SK-N-SH (cell line): ENCODE results near the gene RAMP1. TPM values are rescaled to one million over a fixed set of nuclear protein-coding genes. Genes with fewer than 3 reads are reported as not detected.

Source experiments
- CTCF ChIA-PET: fragments of 300-600, 350-600 bp; formaldehyde crosslinking; extraction: SDS; loops from one replicate; lab custom pipeline; 2021; lab: Yijun Ruan, JAX
- POLR2A ChIA-PET: fragments of 350-600 bp; sonication (Branson Sonifier 250); formaldehyde crosslinking; extraction: SDS; loops from one replicate; lab custom pipeline; 2020; ENCODE audit warnings: antibody characterized with exemption, inconsistent platforms; lab: Yijun Ruan, JAX
- DNase-seq: peaks from one replicate; pipeline ENCODE4 v3.0.0; 2012
- H2AFZ ChIP-seq: fragments of 200-600 bp; sonication (generic); 2 replicates; pipeline ENCODE4 v1.8.1; 2016; ENCODE audit warnings: antibody characterized with exemption, mild to moderate bottlenecking, low read depth
- H3F3A ChIP-seq: fragments of 200-600 bp; sonication (generic); replicated peaks from 2 replicates; pipeline ENCODE3; 2016; ENCODE audit warnings: antibody characterized with exemption, mild to moderate bottlenecking; ENCODE audit not compliant: insufficient read depth
- H3K27ac ChIP-seq, 2 experiments: fragments of 200-500 bp in 1 of 2; fragments of 200-600 bp in 1 of 2; sonication (Bioruptor generic) in 1 of 2; sonication (generic), shearing (Covaris generic) in 1 of 2; 2 replicates each; pipeline versions ENCODE4 v1.5.1 to v1.6.1; 2014 to 2016; ENCODE audit warnings: low read depth in 2 of 2, inconsistent platforms in 1 of 2, low read length in 1 of 2, mild to moderate bottlenecking in 1 of 2, mixed read lengths in 1 of 2
- H3K27me3 ChIP-seq: fragments of 200-600 bp; sonication (generic), shearing (Covaris generic); 2 replicates; pipeline ENCODE4 v1.6.1; 2016; ENCODE audit warnings: mixed run types; ENCODE audit not compliant: insufficient read depth
- H3K36me3 ChIP-seq, 2 experiments: fragments of 200-500 bp in 1 of 2; fragments of 200-600 bp in 1 of 2; sonication (Bioruptor generic) in 1 of 2; sonication (generic) in 1 of 2; replicated peaks in 1 of 2; 2 replicates each; pipeline versions ENCODE3 to v1.5.1; 2014 to 2016; ENCODE audit warnings: low read length in 1 of 2, mild to moderate bottlenecking in 1 of 2; ENCODE audit not compliant: insufficient read depth in 2 of 2, control insufficient read depth in 1 of 2
- H3K4me1 ChIP-seq, 2 experiments: fragments of 200-500 bp in 1 of 2; fragments of 200-600 bp in 1 of 2; sonication (Bioruptor generic) in 1 of 2; sonication (generic), shearing (Covaris generic) in 1 of 2; 2 replicates each; pipeline versions ENCODE4 v1.5.1 to v1.6.1; 2014 to 2016; ENCODE audit warnings: low read depth in 1 of 2, low read length in 1 of 2, mixed run types in 1 of 2; ENCODE audit not compliant: insufficient read depth in 2 of 2, control insufficient read depth in 1 of 2
- H3K4me2 ChIP-seq: fragments of 200-600 bp; sonication (generic), shearing (Covaris generic); 2 replicates; pipeline ENCODE4 v1.6.1; 2017; ENCODE audit warnings: mixed run types
- H3K4me3 ChIP-seq, 2 experiments: fragments of 200-500 bp in 1 of 2; fragments of 200-600 bp in 1 of 2; sonication (Bioruptor generic) in 1 of 2; sonication (generic), shearing (Covaris generic) in 1 of 2; 2 replicates each; pipeline versions ENCODE4 v1.5.1 to v1.8.1; 2014 to 2016; ENCODE audit warnings: low read depth in 2 of 2, inconsistent platforms in 1 of 2, low read length in 1 of 2, mild to moderate bottlenecking in 1 of 2, mixed read lengths in 1 of 2, moderate library complexity in 1 of 2
- H3K79me2 ChIP-seq: fragments of 200-600 bp; sonication (generic); 2 replicates; pipeline ENCODE4 v1.8.1; 2017; ENCODE audit warnings: mild to moderate bottlenecking; ENCODE audit not compliant: insufficient read depth
- H3K9ac ChIP-seq: fragments of 200-600 bp; sonication (generic); 2 replicates; pipeline ENCODE4 v1.6.1; 2017; ENCODE audit warnings: mixed run types
- H3K9me2 ChIP-seq: fragments of 200-600 bp; sonication (generic); 2 replicates; pipeline ENCODE4 v1.6.1; 2017; ENCODE audit warnings: mixed run types
- H3K9me3 ChIP-seq: fragments of 200-600 bp; sonication (generic); 2 replicates; pipeline ENCODE4 v1.6.1; 2017; ENCODE audit warnings: mixed run types, mild to moderate bottlenecking, moderate library complexity
- H4K20me1 ChIP-seq: fragments of 200-600 bp; sonication (generic); 2 replicates; pipeline ENCODE4 v1.6.1; 2017; ENCODE audit warnings: mild to moderate bottlenecking, mixed run types; ENCODE audit not compliant: insufficient read depth
- CHD2 ChIP-seq: fragments of 150-350 bp; IDR thresholded peaks from 2 replicates; pipeline ENCODE4 v1.6.1; 2018; ENCODE audit warnings: low read length; ENCODE audit not compliant: partially characterized antibody
- FOXJ3 ChIP-seq: sonication (generic); formaldehyde crosslinking; IDR thresholded peaks from 2 replicates; pipeline ENCODE4 v1.5.1; 2020; ENCODE audit warnings: mild to moderate bottlenecking, missing genetic modification reagents
- GABPA ChIP-seq: IDR thresholded peaks from 2 replicates; pipeline ENCODE4 v1.4.0; 2012; ENCODE audit warnings: low read depth, mild to moderate bottlenecking
- NFIC ChIP-seq: IDR thresholded peaks from 2 replicates; pipeline ENCODE4 v1.4.0; 2012; ENCODE audit warnings: borderline replicate concordance
- POLR2AphosphoS5 ChIP-seq: IDR thresholded peaks from 2 replicates; pipeline ENCODE4 v1.6.1; 2012; ENCODE audit warnings: low read depth, low read length
- SIN3A ChIP-seq: IDR thresholded peaks from 2 replicates; pipeline ENCODE4 v1.6.1; 2012; ENCODE audit warnings: low read depth, mild to moderate bottlenecking, low read length, moderate library complexity, borderline replicate concordance
- TAF1 ChIP-seq: IDR thresholded peaks from 2 replicates; pipeline ENCODE4 v1.6.1; 2012; ENCODE audit warnings: low read depth, mild to moderate bottlenecking, low read length, moderate library complexity, borderline replicate concordance
- TEAD4 ChIP-seq: IDR thresholded peaks from 2 replicates; pipeline ENCODE4 v1.4.0; 2012; ENCODE audit warnings: mild to moderate bottlenecking, borderline replicate concordance; ENCODE audit not compliant: insufficient read depth
- WGBS: methylation state at CpG from one replicate; pipeline ENCODE4 v1.1.6; 2017; ENCODE audit warnings: low lambda C conversion rate; 5-methylcytosine and 5-hydroxymethylcytosine counted together
- polyA plus RNA-seq, 3 experiments: library from polyadenylated mRNA; depleted of rRNA; stranded (reverse); fragments of >200 nt; gene quantifications; 2 replicates each; pipeline ENCODE4 v1.2.3, GENCODE V29; 2012
- TF ChIP-seq, protein P1 (sequence below): IDR thresholded peaks from 2 replicates; pipeline ENCODE4 v1.4.0; 2012; ENCODE audit warnings: low read depth, borderline replicate concordance
- TF ChIP-seq, protein P2 (sequence below): IDR thresholded peaks from 2 replicates; pipeline ENCODE4; 2012
- TF ChIP-seq, protein P3 (sequence below): IDR thresholded peaks from 2 replicates; pipeline ENCODE4 v1.4.0; 2012; ENCODE audit warnings: low read depth, borderline replicate concordance
- TF ChIP-seq, protein P4 (sequence below): fragments of 150-350 bp; IDR thresholded peaks from 2 replicates; pipeline ENCODE4 v1.6.1; 2017; ENCODE audit warnings: antibody characterized with exemption, low read length, low read depth, borderline replicate concordance

Gene RAMP1
- polyA plus RNA-seq, 1 of the 3 experiments (the other 2 are of a cell fraction): 27.9 TPM

DNA sequence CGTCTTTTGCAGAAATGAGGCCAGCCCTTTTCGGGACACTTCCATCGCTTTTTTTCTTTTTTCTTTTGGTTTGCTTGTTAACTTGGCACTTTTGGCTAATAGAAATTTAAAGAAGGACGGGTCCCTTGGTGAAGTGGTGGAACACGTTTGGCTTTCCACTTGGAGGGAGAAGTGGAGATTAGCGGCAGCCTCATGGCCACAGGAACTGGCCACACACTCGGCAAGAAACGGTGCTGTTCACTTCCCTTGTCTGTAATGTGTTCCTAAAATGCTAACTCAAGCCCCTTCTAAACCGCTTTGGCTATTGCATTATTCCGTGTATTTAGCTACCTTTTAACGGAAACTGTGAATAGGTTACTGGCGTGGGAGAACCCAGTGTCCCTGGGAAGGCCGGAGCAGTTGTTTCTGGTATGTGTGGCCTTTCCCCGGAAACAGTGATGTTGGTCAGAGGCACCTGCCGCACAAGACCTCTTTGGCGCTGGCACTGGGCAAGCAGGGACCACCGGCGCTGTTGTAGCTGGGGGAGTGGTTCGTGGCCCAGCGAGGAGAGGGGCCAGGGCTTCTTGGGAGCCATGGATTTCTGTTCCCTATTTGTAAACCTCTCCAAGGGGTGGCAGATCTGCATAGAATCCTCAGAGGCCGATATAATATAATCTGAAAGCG, 981 bp downstream of the RAMP1 start:
- Histone ChIP-seq H3K4me2 (peak overlapping the region; percentile 60; the same call in 1 of the 2 replicates), H2AFZ (peak overlapping the region; percentile 21; the same call in 1 of the 2 replicates)
- TF ChIP-seq POLR2AphosphoS5: no peak
- TF ChIP-seq, protein P1, sequence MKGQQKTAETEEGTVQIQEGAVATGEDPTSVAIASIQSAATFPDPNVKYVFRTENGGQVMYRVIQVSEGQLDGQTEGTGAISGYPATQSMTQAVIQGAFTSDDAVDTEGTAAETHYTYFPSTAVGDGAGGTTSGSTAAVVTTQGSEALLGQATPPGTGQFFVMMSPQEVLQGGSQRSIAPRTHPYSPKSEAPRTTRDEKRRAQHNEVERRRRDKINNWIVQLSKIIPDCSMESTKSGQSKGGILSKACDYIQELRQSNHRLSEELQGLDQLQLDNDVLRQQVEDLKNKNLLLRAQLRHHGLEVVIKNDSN: no peak
- no peak for TF ChIP-seq GABPA
- TF ChIP-seq SIN3A: no peak
- TF ChIP-seq TAF1: no peak
- no peak for TF ChIP-seq CHD2
- TF ChIP-seq, protein P2, sequence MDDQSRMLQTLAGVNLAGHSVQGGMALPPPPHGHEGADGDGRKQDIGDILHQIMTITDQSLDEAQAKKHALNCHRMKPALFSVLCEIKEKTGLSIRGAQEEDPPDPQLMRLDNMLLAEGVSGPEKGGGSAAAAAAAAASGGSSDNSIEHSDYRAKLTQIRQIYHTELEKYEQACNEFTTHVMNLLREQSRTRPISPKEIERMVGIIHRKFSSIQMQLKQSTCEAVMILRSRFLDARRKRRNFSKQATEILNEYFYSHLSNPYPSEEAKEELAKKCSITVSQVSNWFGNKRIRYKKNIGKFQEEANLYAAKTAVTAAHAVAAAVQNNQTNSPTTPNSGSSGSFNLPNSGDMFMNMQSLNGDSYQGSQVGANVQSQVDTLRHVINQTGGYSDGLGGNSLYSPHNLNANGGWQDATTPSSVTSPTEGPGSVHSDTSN: no peak
- TF ChIP-seq FOXJ3 (CRISPR knock-in tag): no peak
- TF ChIP-seq, protein P3, sequence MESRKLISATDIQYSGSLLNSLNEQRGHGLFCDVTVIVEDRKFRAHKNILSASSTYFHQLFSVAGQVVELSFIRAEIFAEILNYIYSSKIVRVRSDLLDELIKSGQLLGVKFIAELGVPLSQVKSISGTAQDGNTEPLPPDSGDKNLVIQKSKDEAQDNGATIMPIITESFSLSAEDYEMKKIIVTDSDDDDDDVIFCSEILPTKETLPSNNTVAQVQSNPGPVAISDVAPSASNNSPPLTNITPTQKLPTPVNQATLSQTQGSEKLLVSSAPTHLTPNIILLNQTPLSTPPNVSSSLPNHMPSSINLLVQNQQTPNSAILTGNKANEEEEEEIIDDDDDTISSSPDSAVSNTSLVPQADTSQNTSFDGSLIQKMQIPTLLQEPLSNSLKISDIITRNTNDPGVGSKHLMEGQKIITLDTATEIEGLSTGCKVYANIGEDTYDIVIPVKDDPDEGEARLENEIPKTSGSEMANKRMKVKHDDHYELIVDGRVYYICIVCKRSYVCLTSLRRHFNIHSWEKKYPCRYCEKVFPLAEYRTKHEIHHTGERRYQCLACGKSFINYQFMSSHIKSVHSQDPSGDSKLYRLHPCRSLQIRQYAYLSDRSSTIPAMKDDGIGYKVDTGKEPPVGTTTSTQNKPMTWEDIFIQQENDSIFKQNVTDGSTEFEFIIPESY: no peak
- no peak for TF ChIP-seq NFIC
- TF ChIP-seq TEAD4: no peak
- TF ChIP-seq, protein P4, sequence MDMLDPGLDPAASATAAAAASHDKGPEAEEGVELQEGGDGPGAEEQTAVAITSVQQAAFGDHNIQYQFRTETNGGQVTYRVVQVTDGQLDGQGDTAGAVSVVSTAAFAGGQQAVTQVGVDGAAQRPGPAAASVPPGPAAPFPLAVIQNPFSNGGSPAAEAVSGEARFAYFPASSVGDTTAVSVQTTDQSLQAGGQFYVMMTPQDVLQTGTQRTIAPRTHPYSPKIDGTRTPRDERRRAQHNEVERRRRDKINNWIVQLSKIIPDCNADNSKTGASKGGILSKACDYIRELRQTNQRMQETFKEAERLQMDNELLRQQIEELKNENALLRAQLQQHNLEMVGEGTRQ: no peak
- TF ChIP-seq, all 33 proteins: peak for 0
- no peaks in the 10 kb centered on the region for H4K20me1 ChIP-seq
- H3K4me3 ChIP-seq: peak overlapping the region in 1 of 2 experiments; percentile 55; a peak in 2 of 4 replicates
- no peaks in the 10 kb centered on the region for H3K9me3 ChIP-seq
- peak overlapping the region in 1 of 2 experiments; percentile 94; a peak in 2 of 4 replicates for H3K27ac ChIP-seq
- H3K9me2 ChIP-seq: no peaks in the 10 kb centered on the region
- H3K27me3 ChIP-seq: no peaks in the 10 kb centered on the region
- no peaks in the 10 kb centered on the region for H3F3A ChIP-seq
- DNase-seq: peak; percentile 55
- no peak overlapping the region for H3K9ac ChIP-seq
- H3K36me3 ChIP-seq: no peaks in the 10 kb centered on the region
- ChIA-PET CTCF (interaction anchor here (0.7 to 8.0 kb wide), 9 partner anchors 13 to 402 kb away, joined by 3 to 71 read pairs (median 3); no protein-coding TSS in a partner anchor), POLR2A (interaction anchor here (0.6 to 4.1 kb wide), 3 partner anchors 26 to 200 kb away, joined by 3 to 24 read pairs (median 3); partner anchors contain the start of gene SCLY)
- peaks cover 8 to 57% of the 10 kb centered on the region in 2 experiments for H3K4me1 ChIP-seq
- WGBS: 67% methylated on average over 22 of the region's 22 CpGs
- no peaks in the 10 kb centered on the region for H3K79me2 ChIP-seq
